Small intestine (tissue), 7 donors: ENCODE measurements around the gene PP2D1. TPM values are rescaled to one million over a fixed set of nuclear protein-coding genes. Genes with fewer than 3 reads are reported as not detected.
"Not testable (repeated sequence)": the region's sequence is repeated elsewhere in the genome, so short reads cannot be mapped to it uniquely, and the experiment has no call there.

Source experiments
- DNase-seq, 2 donors: peaks; one replicate each; pipeline versions ENCODE4 v3.0.0 to v3.0.0-alpha.2; 2013
- FAIRE-seq: peaks from 2 replicates; lab custom pipeline; 2012; peaks lifted over from hg19 to GRCh38; lab: Jason Lieb, UNC
- H3K27ac ChIP-seq, 3 donors: one replicate each; pipeline ENCODE4 v1.5.1; 2013; ENCODE audit warnings: low read length in 2 of 3, mild to moderate bottlenecking in 2 of 3, control low read depth in 1 of 3, inconsistent platforms in 1 of 3, low read depth in 1 of 3, moderate library complexity in 1 of 3
- H3K27me3 ChIP-seq, 3 donors: one replicate each; pipeline ENCODE4 v1.6.1; 2013; ENCODE audit warnings: low read length in 3 of 3, inconsistent platforms in 1 of 3; ENCODE audit not compliant: control insufficient read depth in 3 of 3, insufficient read depth in 3 of 3
- H3K36me3 ChIP-seq, 3 donors: one replicate each; pipeline ENCODE4 v1.6.1; 2013; ENCODE audit warnings: low read length in 3 of 3, inconsistent platforms in 1 of 3, low read depth in 1 of 3, mild to moderate bottlenecking in 1 of 3, moderate library complexity in 1 of 3; ENCODE audit not compliant: control insufficient read depth in 3 of 3, insufficient read depth in 2 of 3
- H3K4me1 ChIP-seq, 3 donors: one replicate each; pipeline ENCODE4 v1.6.1; 2013; ENCODE audit warnings: low read length in 2 of 3, inconsistent platforms in 1 of 3, low read depth in 1 of 3, mild to moderate bottlenecking in 1 of 3, moderate library complexity in 1 of 3; ENCODE audit not compliant: control insufficient read depth in 3 of 3, insufficient read depth in 2 of 3
- H3K4me3 ChIP-seq, 3 donors: one replicate each; pipeline ENCODE4 v1.5.1; 2013; ENCODE audit warnings: low read length in 3 of 3, control low read depth in 1 of 3, inconsistent platforms in 1 of 3, low read depth in 1 of 3, mild to moderate bottlenecking in 1 of 3, moderate library complexity in 1 of 3
- H3K9me3 ChIP-seq, 2 donors: one replicate each; pipeline ENCODE4 v1.6.1; 2013; ENCODE audit warnings: low read depth in 1 of 2, low read length in 1 of 2; ENCODE audit not compliant: control insufficient read depth in 2 of 2, insufficient read depth in 1 of 2
- WGBS, 3 donors: extraction: QIAGEN DNeasy Blood & Tissue Kit; methylation state at CpG; one replicate each; pipeline ENCODE4 v1.1.7; 2013; 5-methylcytosine and 5-hydroxymethylcytosine counted together
- polyA plus RNA-seq, 4 donors: library from polyadenylated mRNA; stranded (reverse) in 3 of 4; unstranded in 1 of 4; fragments of 200-250 nt in 3 of 4; fragments of 120-200 nt in 1 of 4; gene quantifications; one replicate each; pipeline versions ENCODE4 v1.2.1 to v1.2.3, GENCODE V29; 2013
- donor health status: healthy with polysubstance abuse.
- donor health status: control.
- donor health status: control.
- donor health status: Bipolar disorder and iron deficiency.
- donor health status: healthy.

The PP2D1 gene
- polyA plus RNA-seq, 4 donors: 0.37 TPM; not detected in 3

DNA sequence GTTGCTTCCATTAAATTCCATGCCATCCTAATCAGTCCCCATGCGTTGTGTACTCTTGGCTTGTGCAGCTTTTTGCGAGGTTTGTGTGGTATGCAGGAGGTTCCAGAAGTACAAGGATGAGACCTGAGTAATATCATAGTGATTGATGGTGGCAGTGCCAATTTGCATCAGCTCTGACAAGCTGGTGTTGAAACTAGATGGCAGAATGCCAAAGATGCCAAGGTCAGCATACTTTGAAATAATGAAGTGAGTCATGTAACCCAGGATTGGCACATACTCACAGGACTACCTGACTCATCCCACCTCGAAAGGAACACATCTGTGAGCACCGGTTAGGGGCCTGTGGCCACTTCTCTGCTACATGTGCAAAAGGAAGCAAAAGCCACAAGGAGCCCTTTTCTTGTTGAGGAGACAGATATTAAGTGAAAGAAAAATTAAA lies 42.5 kb upstream of the PP2D1 start:
- Histone ChIP-seq H3K36me3 (no peaks in the 10 kb centered on the region), H3K27ac (peak overlapping the region in 2 of 3 donors; percentile 15 to 56), H3K9me3 (no peaks in the 10 kb centered on the region), H3K27me3 (no peaks in the 10 kb centered on the region), H3K4me1 (peaks cover 0 to 23% (median 4%) of the 10 kb centered on the region in 3 donors), H3K4me3 (no peak overlapping the region)
- WGBS, 3 donors: 13 to 46% (median 17%) methylated on average over 4 of the region's 4 CpGs
- FAIRE-seq (no peak), DNase-seq (peak; percentile 30 to 95)

DNA sequence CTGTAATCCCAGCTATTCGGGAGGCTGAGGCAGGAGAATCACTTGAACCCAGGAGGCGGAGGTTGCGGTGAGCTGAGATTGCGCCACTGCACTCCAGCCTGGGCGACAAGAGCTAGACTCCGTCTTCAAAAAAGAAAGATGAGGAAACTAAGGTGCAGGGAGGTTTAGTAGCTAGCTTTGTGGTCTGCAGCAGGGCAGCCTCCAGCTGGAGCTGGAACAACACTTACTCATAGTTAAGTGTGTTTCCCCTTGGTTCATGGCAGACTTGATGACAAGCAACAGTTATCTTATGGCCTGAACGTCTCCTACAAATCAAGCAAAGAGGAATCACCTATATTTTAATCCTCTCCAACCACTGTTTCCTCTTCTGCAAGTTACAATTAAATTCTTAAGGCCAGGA lies 40.8 kb upstream of the PP2D1 start:
- no peaks in the 10 kb centered on the region for H3K36me3 ChIP-seq
- WGBS, 3 donors: 88 to 95% (median 92%) methylated on average over 7 of the region's 7 CpGs
- no peak for FAIRE-seq

DNA sequence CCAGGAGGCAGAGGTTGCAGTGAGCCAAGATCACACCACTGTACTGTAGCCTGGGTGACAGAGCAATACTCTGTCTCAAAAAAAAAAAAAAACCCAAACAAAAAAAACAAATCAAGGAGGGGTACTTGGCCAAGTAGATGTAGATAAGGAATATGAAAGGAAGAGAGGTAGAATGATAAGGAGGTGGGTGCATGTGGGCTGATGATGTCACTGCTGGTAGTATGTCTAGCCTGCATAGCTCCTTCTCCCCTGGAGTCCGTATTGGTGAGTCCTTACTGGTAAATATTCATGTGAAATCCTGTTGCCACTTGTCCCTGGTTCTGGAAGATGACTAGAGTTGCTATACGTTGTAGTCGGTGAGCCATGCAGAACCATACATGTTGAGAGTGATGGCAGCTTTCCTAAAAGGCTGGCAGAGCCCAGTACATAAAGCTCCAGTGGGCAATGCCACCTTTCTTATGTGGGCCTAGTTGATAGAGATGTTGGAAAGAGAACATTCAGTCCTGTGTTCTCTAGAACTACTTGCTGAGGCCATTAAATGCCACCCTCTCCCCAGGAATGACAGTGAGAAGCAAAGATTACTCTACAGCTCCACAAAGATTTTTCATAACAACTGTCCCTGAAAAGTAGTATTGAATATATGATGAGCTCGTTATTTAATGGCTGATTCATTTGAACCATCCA lies 39.2 kb upstream of the PP2D1 start:
- 90 to 93% (median 92%) methylated on average over 4 of the region's 4 CpGs for WGBS, 3 donors
- DNase-seq: no peak
- Histone ChIP-seq H3K4me3 (no peak overlapping the region), H3K36me3 (no peaks in the 10 kb centered on the region), H3K4me1 (peaks cover 0 to 10% (median 2%) of the 10 kb centered on the region in 3 donors), H3K27me3 (no peaks in the 10 kb centered on the region), H3K9me3 (no peaks in the 10 kb centered on the region), H3K27ac (no peak overlapping the region)
- FAIRE-seq: no peak

More for the DNA sequence above, 40.8 kb upstream of the PP2D1 start:
- Histone ChIP-seq H3K9me3 (no peaks in the 10 kb centered on the region), H3K27me3 (no peaks in the 10 kb centered on the region), H3K4me3 (no peak overlapping the region), H3K27ac (no peak overlapping the region), H3K4me1 (peaks cover 0 to 22% (median 4%) of the 10 kb centered on the region in 3 donors)
- no peak for DNase-seq

DNA sequence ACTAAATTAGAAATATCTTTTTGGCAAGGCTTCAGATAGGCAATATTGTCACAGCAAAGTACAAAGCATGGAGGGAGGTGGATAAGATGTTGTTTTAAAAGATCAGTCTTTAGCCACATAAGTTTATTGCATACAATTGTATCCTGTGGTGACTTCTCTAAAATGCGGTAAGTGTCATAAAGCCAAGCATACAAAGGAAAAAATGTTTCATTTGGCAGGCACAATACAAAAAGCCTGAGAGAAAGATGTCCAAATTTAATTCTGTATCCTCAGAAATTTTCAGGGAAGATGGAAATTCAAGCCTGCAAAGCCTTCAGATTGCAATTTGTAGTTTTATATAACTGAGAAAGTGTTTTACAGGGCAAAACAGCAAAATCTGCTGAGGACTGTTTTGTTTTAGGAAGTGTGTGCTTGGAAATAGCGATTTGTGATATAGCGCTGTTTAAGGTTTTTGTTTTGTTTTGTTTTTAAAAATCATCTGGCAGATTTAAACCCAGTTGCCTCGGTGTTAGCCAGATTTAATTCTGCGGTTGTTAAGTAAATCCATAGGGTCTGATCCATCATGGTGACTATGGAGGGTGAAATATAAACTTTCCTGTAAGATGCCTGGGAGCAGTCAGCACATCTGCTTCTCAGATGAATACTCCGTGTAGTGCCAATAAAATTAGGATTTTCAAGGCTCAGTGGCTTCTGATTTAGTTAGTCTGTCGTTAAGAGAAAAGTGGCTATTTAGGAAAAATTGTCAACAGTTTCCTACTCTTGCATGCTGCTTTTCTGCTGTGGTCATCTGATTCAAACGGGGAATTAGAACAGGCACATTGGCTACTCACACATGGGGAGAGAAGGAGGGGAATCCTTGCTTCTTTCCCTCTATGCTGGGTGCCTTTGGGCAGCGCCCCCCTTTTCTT lies 36.2 kb upstream of the PP2D1 start:
- Histone ChIP-seq H3K9me3 (no peaks in the 10 kb centered on the region), H3K4me3 (no peak overlapping the region), H3K4me1 (peaks cover 0 to 9% (median 2%) of the 10 kb centered on the region in 3 donors), H3K27me3 (no peaks in the 10 kb centered on the region), H3K36me3 (no peaks in the 10 kb centered on the region), H3K27ac (peak overlapping the region in 1 of 3 donors; percentile 45)
- WGBS, 3 donors: 56 to 75% (median 72%) methylated on average over 9 of the region's 9 CpGs
- no peak for DNase-seq
- FAIRE-seq: no peak

DNA sequence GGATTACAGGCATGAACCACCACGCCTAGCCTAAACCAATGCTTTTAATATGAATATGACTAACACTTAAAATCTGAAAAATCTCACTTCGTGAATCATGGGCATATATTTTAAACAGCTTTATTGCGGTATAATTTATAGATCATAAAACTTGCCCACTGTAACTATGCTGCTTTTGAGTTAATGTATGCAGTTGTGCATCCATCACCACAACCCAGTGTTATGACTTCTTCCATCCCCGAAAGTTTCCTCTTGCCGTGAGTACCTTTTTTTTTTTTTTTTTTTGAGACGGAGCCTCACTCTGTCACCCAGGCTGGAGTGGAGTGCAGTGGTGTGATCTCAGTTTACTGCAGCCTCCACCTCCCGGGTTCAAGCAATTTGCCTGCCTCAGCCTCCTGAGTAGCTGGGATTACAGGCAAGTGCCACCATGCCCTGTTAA lies 35.3 kb upstream of the PP2D1 start:
- Histone ChIP-seq H3K9me3 (no peaks in the 10 kb centered on the region), H3K27me3 (no peaks in the 10 kb centered on the region), H3K27ac (no peak overlapping the region), H3K36me3 (no peaks in the 10 kb centered on the region), H3K4me1 (peaks cover 5 to 11% (median 6%) of the 10 kb centered on the region in 3 donors), H3K4me3 (no peak overlapping the region)
- DNase-seq (no peak), FAIRE-seq (no peak)
- WGBS, 3 donors: 66 to 79% (median 72%) methylated on average over 7 of the region's 7 CpGs

DNA sequence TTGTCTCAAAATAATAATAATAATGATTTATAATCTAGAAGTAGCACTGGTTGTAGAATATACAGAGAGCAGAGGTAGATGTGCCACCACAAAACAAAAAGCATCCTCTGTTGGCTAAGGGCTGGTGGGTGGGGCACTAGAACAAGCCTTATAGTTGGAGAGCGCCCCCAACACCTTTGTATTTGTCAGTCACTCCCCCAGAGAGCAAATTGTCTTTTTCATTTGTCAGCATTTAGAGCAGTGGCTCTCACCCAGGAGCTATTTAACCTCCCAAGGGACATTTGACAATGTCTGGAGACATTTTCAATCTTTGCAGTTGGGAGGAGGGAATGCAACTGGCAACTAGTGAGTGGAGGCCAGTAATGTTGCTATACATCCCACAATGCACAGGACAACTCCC lies 34.5 kb upstream of the PP2D1 start:
- Histone ChIP-seq H3K4me3 (no peak overlapping the region), H3K27ac (no peak overlapping the region), H3K4me1 (peaks cover 5 to 16% (median 6%) of the 10 kb centered on the region in 3 donors), H3K36me3 (no peaks in the 10 kb centered on the region), H3K27me3 (no peaks in the 10 kb centered on the region), H3K9me3 (no peaks in the 10 kb centered on the region)
- no peak for FAIRE-seq
- WGBS, 3 donors: 95 to 100% (median 95%) methylated on average over 1 of the region's 1 CpG
- DNase-seq: no peak

DNA sequence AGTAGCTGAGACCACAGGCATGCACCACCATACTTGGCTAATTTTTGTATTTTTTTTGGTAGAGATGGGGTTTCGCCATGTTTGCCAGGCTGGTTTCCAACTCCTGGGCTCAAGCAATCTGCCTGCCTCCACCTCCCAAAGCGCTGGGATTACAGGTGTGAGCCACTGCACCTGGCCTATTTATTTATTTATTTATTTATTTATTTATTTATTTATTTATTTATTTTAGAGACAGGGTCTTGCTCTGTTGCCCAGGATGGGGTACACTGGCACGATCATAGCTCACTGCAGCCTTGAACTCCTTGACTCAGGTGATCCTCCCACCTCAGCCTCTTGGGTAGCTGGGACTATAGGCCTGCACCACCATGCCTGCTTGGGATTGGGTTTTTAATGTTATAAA lies 33.1 kb upstream of the PP2D1 start:
- not testable (repeated sequence) for H3K4me3 ChIP-seq, H3K27ac ChIP-seq, FAIRE-seq, H3K27me3 ChIP-seq, DNase-seq, H3K36me3 ChIP-seq, H3K9me3 ChIP-seq
- H3K4me1 ChIP-seq: peaks cover 5 to 17% (median 6%) of the 10 kb centered on the region in 3 donors
- 96 to 98% (median 97%) methylated on average over 3 of the region's 3 CpGs for WGBS, 3 donors

DNA sequence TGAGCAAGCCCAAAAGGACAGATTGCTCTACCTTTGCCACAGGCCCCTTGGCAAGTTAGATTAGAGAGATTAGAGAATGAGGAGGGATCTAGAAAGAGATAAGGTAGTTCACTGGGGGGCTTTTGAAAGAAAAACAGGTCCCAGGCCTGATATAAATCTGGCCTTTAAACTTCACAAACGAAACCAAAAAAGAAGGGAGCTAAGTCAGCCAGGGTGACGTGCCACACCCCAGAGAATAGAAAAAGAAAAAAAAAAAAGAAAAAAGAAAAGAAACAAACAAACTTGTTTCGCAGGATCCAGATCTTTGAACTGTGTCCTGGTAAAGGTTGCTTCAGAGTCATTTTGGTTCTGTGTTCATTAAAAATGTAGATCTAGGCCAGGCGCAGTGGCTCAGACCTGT lies 31.8 kb upstream of the PP2D1 start:
- peak; percentile 47 to 58 for DNase-seq
- no peaks in the 10 kb centered on the region for H3K9me3 ChIP-seq
- 25 to 37% (median 27%) methylated on average over 4 of the region's 4 CpGs for WGBS, 3 donors

More for the DNA sequence above, 31.8 kb upstream of the PP2D1 start:
- no peaks in the 10 kb centered on the region for H3K36me3 ChIP-seq
- H3K4me1 ChIP-seq: peaks cover 5 to 19% (median 6%) of the 10 kb centered on the region in 3 donors
- H3K27ac ChIP-seq: peak overlapping the region; percentile 70 to 90 (median 79)
- H3K4me3 ChIP-seq: no peak overlapping the region
- FAIRE-seq: no peak
- H3K27me3 ChIP-seq: no peaks in the 10 kb centered on the region
